ENCODE measurements around the gene RAB5B.

RAB5B gene

GRCh38 chr12:55973599-55974307 is at the start of gene RAB5B:
TSS of gene RAB5B (plus strand) at chr12:55974078. CDS start at chr12:55986961, 12,883 bp downstream.
- peak; percentile 54 for DNase-seq

GRCh38 chr12:55925371-55925770 is 48.5 kb upstream of the RAB5B start:
- no peak for DNase-seq

GRCh38 chr12:55925870-55926737 is 47.8 kb upstream of the RAB5B start:
- DNase-seq: no peak

GRCh38 chr12:55926738-55927587 is 46.9 kb upstream of the RAB5B start:
- DNase-seq: no peak

GRCh38 chr12:55927588-55928502 is 46.0 kb upstream of the RAB5B start, which contains the start of gene PYM1:
TSS of gene PYM1 (minus strand) at chr12:55927894. CDS start at chr12:55927761, 133 bp downstream.
- DNase-seq: no peak

- DNase-seq: no peak
Observed at GRCh38 chr12:55929306-55929791, 44.5 kb upstream of the RAB5B start.

GRCh38 chr12:55930771-55931316 is 43.0 kb upstream of the RAB5B start, which contains the start of gene DGKA:
TSS of gene DGKA (plus strand) at chr12:55931162. CDS start at chr12:55936504, 5,342 bp downstream.
- DNase-seq: no peak

- no peak for DNase-seq
Observed at GRCh38 chr12:55931317-55931779, 42.5 kb upstream of the RAB5B start.

GRCh38 chr12:55931780-55932550 is 41.9 kb upstream of the RAB5B start:
- no peak for DNase-seq

GRCh38 chr12:55932551-55932910 is 41.3 kb upstream of the RAB5B start:
- DNase-seq: no peak

GRCh38 chr12:55933169-55933798 is 40.6 kb upstream of the RAB5B start:
- DNase-seq: no peak

GRCh38 chr12:55933799-55934742 is 39.8 kb upstream of the RAB5B start:
- no peak for DNase-seq

- DNase-seq: no peak
Observed at GRCh38 chr12:55934773-55935172, 39.1 kb upstream of the RAB5B start.

- DNase-seq: no peak
Observed at GRCh38 chr12:55935738-55936151, 38.1 kb upstream of the RAB5B start.

GRCh38 chr12:55937981-55938380 is 35.9 kb upstream of the RAB5B start:
- DNase-seq: no peak

- DNase-seq: no peak
Observed at GRCh38 chr12:55938826-55939501, 34.9 kb upstream of the RAB5B start.

GRCh38 chr12:55940065-55940732 is 33.7 kb upstream of the RAB5B start:
- DNase-seq: no peak
